HEK293 (cell line): ENCODE data around the gene MEGF6.

Experiments used
- CTCF ChIA-PET: fragments of 350-600 bp; formaldehyde crosslinking; extraction: SDS; loops from one replicate; lab custom pipeline; 2021; ENCODE audit warnings: antibody characterized with exemption; lab: Yijun Ruan, JAX
- POLR2A ChIA-PET: fragments of 300-600 bp; formaldehyde crosslinking; extraction: SDS; loops from one replicate; lab custom pipeline; 2020; ENCODE audit warnings: antibody characterized with exemption, inconsistent platforms; lab: Yijun Ruan, JAX
- H3K27ac ChIP-seq: fragments of 200-500 bp; sonication (Bioruptor generic); 2 replicates; pipeline ENCODE4 v1.5.1; 2014; ENCODE audit warnings: low read depth, low read length, control low read depth, inconsistent platforms; ENCODE audit errors: extremely low read depth
- H3K36me3 ChIP-seq, 2 experiments: fragments of 200-500 bp in 1 of 2; sonication (Bioruptor generic) in 1 of 2; 1 replicate in 1 of 2; 2 replicates in 1 of 2; pipeline ENCODE4 v1.5.1; 2014 to 2017; ENCODE audit warnings: inconsistent platforms in 2 of 2, low read length in 2 of 2; ENCODE audit not compliant: control insufficient read depth in 2 of 2, insufficient read depth in 1 of 2
- H3K4me1 ChIP-seq: fragments of 200-500 bp; sonication (Bioruptor generic); 2 replicates; pipeline ENCODE4 v1.5.1; 2014; ENCODE audit warnings: mild to moderate bottlenecking, low read length, inconsistent platforms; ENCODE audit not compliant: control insufficient read depth, insufficient read depth
- H3K4me3 ChIP-seq: 2 replicates; pipeline ENCODE4 v1.5.1; 2011; ENCODE audit warnings: low read depth, mild to moderate bottlenecking, control low read depth, low read length, moderate library complexity
- H3K9me3 ChIP-seq: fragments of 200-500 bp; sonication (Bioruptor generic); 2 replicates; pipeline ENCODE4 v1.5.1; 2014; ENCODE audit warnings: low read depth, low read length, inconsistent platforms; ENCODE audit not compliant: control insufficient read depth, insufficient read depth
- BCL11A ChIP-seq: fragments of 450-650 bp; formaldehyde crosslinking; IDR thresholded peaks from 2 replicates; pipeline ENCODE4 v1.5.1; 2016; ENCODE audit warnings: low read depth, missing biosample characterization, missing genetic modification characterization
- FEZF1 ChIP-seq: fragments of 450-650 bp; formaldehyde crosslinking; IDR thresholded peaks from 2 replicates; pipeline ENCODE4 v1.5.1; 2016; ENCODE audit warnings: missing biosample characterization, missing genetic modification characterization
- GLIS2 ChIP-seq: fragments of 450-650 bp; formaldehyde crosslinking; IDR thresholded peaks from 2 replicates; pipeline ENCODE4 v1.5.1; 2016; ENCODE audit warnings: missing biosample characterization, missing genetic modification characterization
- KLF1 ChIP-seq: fragments of 450-650 bp; formaldehyde crosslinking; IDR thresholded peaks from 2 replicates; pipeline ENCODE4 v1.5.1; 2016; ENCODE audit warnings: missing biosample characterization, missing genetic modification characterization
- KLF7 ChIP-seq: fragments of 450-650 bp; formaldehyde crosslinking; IDR thresholded peaks from 2 replicates; pipeline ENCODE4 v1.5.1; 2016; ENCODE audit warnings: missing biosample characterization, missing genetic modification characterization, borderline replicate concordance
- SCRT2 ChIP-seq: fragments of 450-650 bp; formaldehyde crosslinking; IDR thresholded peaks from 2 replicates; pipeline ENCODE4 v1.5.1; 2016; ENCODE audit warnings: missing biosample characterization, missing genetic modification characterization
- SP7 ChIP-seq: fragments of 450-650 bp; formaldehyde crosslinking; IDR thresholded peaks from 2 replicates; pipeline ENCODE4 v1.5.1; 2016; ENCODE audit warnings: missing biosample characterization, missing genetic modification characterization
- ZBTB8A ChIP-seq: fragments of 450-650 bp; formaldehyde crosslinking; IDR thresholded peaks from 2 replicates; pipeline ENCODE4 v1.5.1; 2016; ENCODE audit warnings: missing biosample characterization, missing genetic modification characterization
- ZIC2 ChIP-seq: fragments of 450-650 bp; formaldehyde crosslinking; IDR thresholded peaks from 2 replicates; pipeline ENCODE4 v1.5.1; 2016; ENCODE audit warnings: missing biosample characterization, missing genetic modification characterization
- ZNF16 ChIP-seq: fragments of 450-650 bp; formaldehyde crosslinking; IDR thresholded peaks from 2 replicates; pipeline ENCODE4 v1.5.1; 2016; ENCODE audit warnings: low read depth, missing biosample characterization, missing genetic modification characterization
- ZNF19 ChIP-seq: fragments of 450-650 bp; formaldehyde crosslinking; IDR thresholded peaks from 2 replicates; pipeline ENCODE4; 2016; ENCODE audit warnings: missing biosample characterization, missing genetic modification characterization, low read depth
- ZNF214 ChIP-seq: fragments of 450-650 bp; formaldehyde crosslinking; IDR thresholded peaks from 2 replicates; pipeline ENCODE4 v1.5.1; 2017; ENCODE audit warnings: missing biosample characterization, mild to moderate bottlenecking, missing genetic modification characterization, borderline replicate concordance
- ZNF404 ChIP-seq: fragments of 450-650 bp; formaldehyde crosslinking; IDR thresholded peaks from 2 replicates; pipeline ENCODE4 v1.5.1; 2017; ENCODE audit warnings: missing biosample characterization, missing genetic modification characterization
- ZNF514 ChIP-seq: fragments of 450-650 bp; formaldehyde crosslinking; IDR thresholded peaks from 2 replicates; pipeline ENCODE4 v1.5.1; 2016; ENCODE audit warnings: missing biosample characterization, missing genetic modification characterization
- ZNF529 ChIP-seq: fragments of 450-650 bp; formaldehyde crosslinking; IDR thresholded peaks from 2 replicates; pipeline ENCODE4 v1.5.1; 2017; ENCODE audit warnings: missing genetic modification characterization, missing biosample characterization; ENCODE audit not compliant: insufficient replicate concordance
- ZNF623 ChIP-seq: fragments of 450-650 bp; formaldehyde crosslinking; IDR thresholded peaks from 2 replicates; pipeline ENCODE4 v1.5.1; 2016; ENCODE audit warnings: missing biosample characterization, missing genetic modification characterization
- ZXDB ChIP-seq: fragments of 450-650 bp; formaldehyde crosslinking; IDR thresholded peaks from 2 replicates; pipeline ENCODE4 v1.5.1; 2016; ENCODE audit warnings: missing biosample characterization, missing genetic modification characterization
- TF ChIP-seq, protein P1 (sequence below): fragments of 450-650 bp; formaldehyde crosslinking; IDR thresholded peaks from 2 replicates; pipeline ENCODE4 v1.5.1; 2017; ENCODE audit warnings: missing biosample characterization, mild to moderate bottlenecking, missing genetic modification characterization, moderate library complexity
- TF ChIP-seq, protein P2 (sequence below): fragments of 450-650 bp; formaldehyde crosslinking; IDR thresholded peaks from 2 replicates; pipeline ENCODE4 v1.5.1; 2017; ENCODE audit warnings: missing biosample characterization, missing genetic modification characterization
- TF ChIP-seq, protein P3 (sequence below): fragments of 450-650 bp; formaldehyde crosslinking; conservative IDR thresholded peaks from 2 replicates; pipeline ENCODE4 v1.5.1; 2016; ENCODE audit warnings: low read depth, missing biosample characterization, missing genetic modification characterization
- TF ChIP-seq, protein P4 (sequence below): fragments of 450-650 bp; formaldehyde crosslinking; IDR thresholded peaks from 2 replicates; pipeline ENCODE4 v1.5.1; 2016; ENCODE audit warnings: missing biosample characterization, missing genetic modification characterization, borderline replicate concordance

Gene MEGF6

DNA sequence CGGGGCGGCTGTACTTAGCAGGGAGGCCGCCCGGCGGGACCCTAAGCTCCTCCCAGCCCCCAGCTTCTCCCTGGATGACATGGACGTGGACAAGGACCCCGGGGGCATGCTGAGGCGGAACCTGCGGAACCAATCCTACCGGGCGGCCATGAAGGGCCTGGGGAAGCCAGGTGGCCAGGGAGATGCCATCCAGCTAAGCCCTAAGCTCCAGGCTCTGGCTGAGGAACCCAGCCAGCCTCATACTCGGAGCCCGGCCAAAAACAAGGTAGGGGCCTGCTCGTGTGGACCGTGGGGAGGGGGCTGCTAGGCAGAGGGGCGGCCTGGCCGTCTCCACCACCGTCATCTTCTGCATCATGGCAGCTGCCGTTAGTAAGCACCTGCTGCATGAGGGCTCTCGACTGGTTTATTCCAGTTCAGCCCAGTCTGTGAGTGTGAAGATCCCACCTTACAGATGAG lies 147.9 kb downstream of the MEGF6 start:
- H3K9me3 ChIP-seq = no peaks in the 10 kb centered on the region
- TF ChIP-seq KLF7 (tag by site-specific recombination) (no peak), ZNF514 (tag by site-specific recombination) (no peak), ZBTB8A (no peak), ZNF214 (tag by site-specific recombination) (no peak), GLIS2 (tag by site-specific recombination) (no peak), ZIC2 (tag by site-specific recombination) (no peak), ZNF623 (no peak), ZNF404 (no peak), BCL11A (no peak)
- TF ChIP-seq, protein P1, sequence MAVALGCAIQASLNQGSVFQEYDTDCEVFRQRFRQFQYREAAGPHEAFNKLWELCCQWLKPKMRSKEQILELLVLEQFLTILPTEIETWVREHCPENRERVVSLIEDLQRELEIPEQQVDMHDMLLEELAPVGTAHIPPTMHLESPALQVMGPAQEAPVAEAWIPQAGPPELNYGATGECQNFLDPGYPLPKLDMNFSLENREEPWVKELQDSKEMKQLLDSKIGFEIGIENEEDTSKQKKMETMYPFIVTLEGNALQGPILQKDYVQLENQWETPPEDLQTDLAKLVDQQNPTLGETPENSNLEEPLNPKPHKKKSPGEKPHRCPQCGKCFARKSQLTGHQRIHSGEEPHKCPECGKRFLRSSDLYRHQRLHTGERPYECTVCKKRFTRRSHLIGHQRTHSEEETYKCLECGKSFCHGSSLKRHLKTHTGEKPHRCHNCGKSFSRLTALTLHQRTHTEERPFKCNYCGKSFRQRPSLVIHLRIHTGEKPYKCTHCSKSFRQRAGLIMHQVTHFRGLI (tag by site-specific recombination) = no peak
- TF ChIP-seq, all 188 proteins: peak for 0
- ChIA-PET POLR2A (no interaction called here), CTCF (interaction anchor here (0.7 to 2.5 kb wide), 3 partner anchors 10 to 166 kb away, joined by 4 to 14 read pairs (median 4); no protein-coding TSS in a partner anchor)
- Histone ChIP-seq H3K27ac (no peak overlapping the region), H3K36me3 (no peaks in the 10 kb centered on the region), H3K4me1 (no peaks in the 10 kb centered on the region), H3K4me3 (no peak overlapping the region)

DNA sequence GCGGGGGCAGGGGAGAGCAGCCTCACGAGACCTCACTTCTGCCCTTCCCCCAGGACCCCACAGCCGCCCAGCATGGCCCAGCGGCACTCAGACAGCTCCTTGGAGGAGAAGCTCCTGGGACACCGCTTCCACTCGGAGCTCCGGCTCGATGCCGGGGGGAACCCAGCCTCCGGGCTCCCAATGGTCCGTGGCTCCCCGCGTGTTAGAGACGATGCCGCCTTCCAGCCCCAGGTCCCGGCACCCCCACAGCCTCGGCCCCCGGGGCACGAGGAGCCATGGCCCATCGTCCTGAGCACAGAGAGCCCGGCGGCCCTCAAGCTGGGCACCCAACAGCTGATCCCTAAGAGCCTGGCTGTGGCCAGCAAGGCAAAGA lies 148.3 kb downstream of the MEGF6 start:
- Histone ChIP-seq H3K4me3 (no peak overlapping the region), H3K4me1 (no peaks in the 10 kb centered on the region), H3K9me3 (no peaks in the 10 kb centered on the region), H3K27ac (no peak overlapping the region), H3K36me3 (no peaks in the 10 kb centered on the region)
- TF ChIP-seq, protein P2, sequence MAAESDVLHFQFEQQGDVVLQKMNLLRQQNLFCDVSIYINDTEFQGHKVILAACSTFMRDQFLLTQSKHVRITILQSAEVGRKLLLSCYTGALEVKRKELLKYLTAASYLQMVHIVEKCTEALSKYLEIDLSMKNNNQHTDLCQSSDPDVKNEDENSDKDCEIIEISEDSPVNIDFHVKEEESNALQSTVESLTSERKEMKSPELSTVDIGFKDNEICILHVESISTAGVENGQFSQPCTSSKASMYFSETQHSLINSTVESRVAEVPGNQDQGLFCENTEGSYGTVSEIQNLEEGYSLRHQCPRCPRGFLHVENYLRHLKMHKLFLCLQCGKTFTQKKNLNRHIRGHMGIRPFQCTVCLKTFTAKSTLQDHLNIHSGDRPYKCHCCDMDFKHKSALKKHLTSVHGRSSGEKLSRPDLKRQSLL = no peak
- no peak for TF ChIP-seq ZNF529 (tag by site-specific recombination)
- TF ChIP-seq, protein P3, sequence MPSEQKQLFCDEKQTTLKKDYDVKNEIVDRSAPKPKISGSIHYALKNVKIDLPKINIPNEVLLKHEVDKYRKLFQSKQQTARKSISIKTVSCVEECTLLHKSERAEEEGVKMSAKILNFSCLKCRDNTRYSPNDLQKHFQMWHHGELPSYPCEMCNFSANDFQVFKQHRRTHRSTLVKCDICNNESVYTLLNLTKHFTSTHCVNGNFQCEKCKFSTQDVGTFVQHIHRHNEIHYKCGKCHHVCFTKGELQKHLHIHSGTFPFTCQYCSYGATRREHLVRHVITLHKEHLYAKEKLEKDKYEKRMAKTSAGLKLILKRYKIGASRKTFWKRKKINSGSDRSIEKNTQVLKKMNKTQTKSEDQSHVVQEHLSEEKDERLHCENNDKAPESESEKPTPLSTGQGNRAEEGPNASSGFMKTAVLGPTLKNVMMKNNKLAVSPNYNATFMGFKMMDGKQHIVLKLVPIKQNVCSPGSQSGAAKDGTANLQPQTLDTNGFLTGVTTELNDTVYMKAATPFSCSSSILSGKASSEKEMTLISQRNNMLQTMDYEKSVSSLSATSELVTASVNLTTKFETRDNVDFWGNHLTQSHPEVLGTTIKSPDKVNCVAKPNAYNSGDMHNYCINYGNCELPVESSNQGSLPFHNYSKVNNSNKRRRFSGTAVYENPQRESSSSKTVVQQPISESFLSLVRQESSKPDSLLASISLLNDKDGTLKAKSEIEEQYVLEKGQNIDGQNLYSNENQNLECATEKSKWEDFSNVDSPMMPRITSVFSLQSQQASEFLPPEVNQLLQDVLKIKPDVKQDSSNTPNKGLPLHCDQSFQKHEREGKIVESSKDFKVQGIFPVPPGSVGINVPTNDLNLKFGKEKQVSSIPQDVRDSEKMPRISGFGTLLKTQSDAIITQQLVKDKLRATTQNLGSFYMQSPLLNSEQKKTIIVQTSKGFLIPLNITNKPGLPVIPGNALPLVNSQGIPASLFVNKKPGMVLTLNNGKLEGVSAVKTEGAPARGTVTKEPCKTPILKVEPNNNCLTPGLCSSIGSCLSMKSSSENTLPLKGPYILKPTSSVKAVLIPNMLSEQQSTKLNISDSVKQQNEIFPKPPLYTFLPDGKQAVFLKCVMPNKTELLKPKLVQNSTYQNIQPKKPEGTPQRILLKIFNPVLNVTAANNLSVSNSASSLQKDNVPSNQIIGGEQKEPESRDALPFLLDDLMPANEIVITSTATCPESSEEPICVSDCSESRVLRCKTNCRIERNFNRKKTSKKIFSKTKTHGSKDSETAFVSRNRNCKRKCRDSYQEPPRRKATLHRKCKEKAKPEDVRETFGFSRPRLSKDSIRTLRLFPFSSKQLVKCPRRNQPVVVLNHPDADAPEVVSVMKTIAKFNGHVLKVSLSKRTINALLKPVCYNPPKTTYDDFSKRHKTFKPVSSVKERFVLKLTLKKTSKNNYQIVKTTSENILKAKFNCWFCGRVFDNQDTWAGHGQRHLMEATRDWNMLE (tag by site-specific recombination) = no peak
- TF ChIP-seq, protein P4, sequence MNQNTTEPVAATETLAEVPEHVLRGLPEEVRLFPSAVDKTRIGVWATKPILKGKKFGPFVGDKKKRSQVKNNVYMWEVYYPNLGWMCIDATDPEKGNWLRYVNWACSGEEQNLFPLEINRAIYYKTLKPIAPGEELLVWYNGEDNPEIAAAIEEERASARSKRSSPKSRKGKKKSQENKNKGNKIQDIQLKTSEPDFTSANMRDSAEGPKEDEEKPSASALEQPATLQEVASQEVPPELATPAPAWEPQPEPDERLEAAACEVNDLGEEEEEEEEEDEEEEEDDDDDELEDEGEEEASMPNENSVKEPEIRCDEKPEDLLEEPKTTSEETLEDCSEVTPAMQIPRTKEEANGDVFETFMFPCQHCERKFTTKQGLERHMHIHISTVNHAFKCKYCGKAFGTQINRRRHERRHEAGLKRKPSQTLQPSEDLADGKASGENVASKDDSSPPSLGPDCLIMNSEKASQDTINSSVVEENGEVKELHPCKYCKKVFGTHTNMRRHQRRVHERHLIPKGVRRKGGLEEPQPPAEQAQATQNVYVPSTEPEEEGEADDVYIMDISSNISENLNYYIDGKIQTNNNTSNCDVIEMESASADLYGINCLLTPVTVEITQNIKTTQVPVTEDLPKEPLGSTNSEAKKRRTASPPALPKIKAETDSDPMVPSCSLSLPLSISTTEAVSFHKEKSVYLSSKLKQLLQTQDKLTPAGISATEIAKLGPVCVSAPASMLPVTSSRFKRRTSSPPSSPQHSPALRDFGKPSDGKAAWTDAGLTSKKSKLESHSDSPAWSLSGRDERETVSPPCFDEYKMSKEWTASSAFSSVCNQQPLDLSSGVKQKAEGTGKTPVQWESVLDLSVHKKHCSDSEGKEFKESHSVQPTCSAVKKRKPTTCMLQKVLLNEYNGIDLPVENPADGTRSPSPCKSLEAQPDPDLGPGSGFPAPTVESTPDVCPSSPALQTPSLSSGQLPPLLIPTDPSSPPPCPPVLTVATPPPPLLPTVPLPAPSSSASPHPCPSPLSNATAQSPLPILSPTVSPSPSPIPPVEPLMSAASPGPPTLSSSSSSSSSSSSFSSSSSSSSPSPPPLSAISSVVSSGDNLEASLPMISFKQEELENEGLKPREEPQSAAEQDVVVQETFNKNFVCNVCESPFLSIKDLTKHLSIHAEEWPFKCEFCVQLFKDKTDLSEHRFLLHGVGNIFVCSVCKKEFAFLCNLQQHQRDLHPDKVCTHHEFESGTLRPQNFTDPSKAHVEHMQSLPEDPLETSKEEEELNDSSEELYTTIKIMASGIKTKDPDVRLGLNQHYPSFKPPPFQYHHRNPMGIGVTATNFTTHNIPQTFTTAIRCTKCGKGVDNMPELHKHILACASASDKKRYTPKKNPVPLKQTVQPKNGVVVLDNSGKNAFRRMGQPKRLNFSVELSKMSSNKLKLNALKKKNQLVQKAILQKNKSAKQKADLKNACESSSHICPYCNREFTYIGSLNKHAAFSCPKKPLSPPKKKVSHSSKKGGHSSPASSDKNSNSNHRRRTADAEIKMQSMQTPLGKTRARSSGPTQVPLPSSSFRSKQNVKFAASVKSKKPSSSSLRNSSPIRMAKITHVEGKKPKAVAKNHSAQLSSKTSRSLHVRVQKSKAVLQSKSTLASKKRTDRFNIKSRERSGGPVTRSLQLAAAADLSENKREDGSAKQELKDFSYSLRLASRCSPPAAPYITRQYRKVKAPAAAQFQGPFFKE = no peak
- no peak for TF ChIP-seq ZNF19 (tag by site-specific recombination)
- TF ChIP-seq FEZF1 (tag by site-specific recombination) = no peak
- no peak for TF ChIP-seq ZXDB (tag by site-specific recombination)
- TF ChIP-seq ZNF16 = no peak
- TF ChIP-seq KLF1 (tag by site-specific recombination) = no peak
- no peak for TF ChIP-seq SP7
- no peak for TF ChIP-seq SCRT2 (tag by site-specific recombination)
- CTCF ChIA-PET = interaction anchor here (0.7 to 2.5 kb wide), 4 partner anchors 10 to 166 kb away, joined by 4 to 14 read pairs (median 4); no protein-coding TSS in a partner anchor
- POLR2A ChIA-PET = no interaction called here
